Measurements from ENCODE around the gene RNF7. TPM values are rescaled to one million over a fixed set of nuclear protein-coding genes. Genes with fewer than 3 reads are reported as not detected.

Gene RNF7
- total and polyA plus RNA-seq, 2 experiments from 2014 or later: 115 to 234 TPM

- Histone ChIP-seq H3K4me3 (no peak overlapping the region), H3K79me2 (ENCODE audit: insufficient read depth) (no peaks in the 10 kb centered on the region), H3K36me3 (ENCODE audit: low read depth) (no peaks in the 10 kb centered on the region), H3K9me3 (ENCODE audit: low read depth) (no peaks in the 10 kb centered on the region), H3K4me1 (ENCODE audit: insufficient read depth) (no peaks in the 10 kb centered on the region), H3K27ac (no peak overlapping the region), H3F3A (ENCODE audit: insufficient read depth) (no peaks in the 10 kb centered on the region), H3K9ac (no peak overlapping the region), H3K27me3 (replicated peaks; ENCODE audit: insufficient read depth) (no peaks in the 10 kb centered on the region), H3K4me2 (ENCODE audit: unreplicated experiment) (no peak overlapping the region), H3K9me2 (ENCODE audit: insufficient read depth) (no peaks in the 10 kb centered on the region), H2AFZ (no peak overlapping the region), H4K20me1 (ENCODE audit: insufficient read depth) (no peaks in the 10 kb centered on the region)
- 0 to 12% methylated on average over 1 of the region's 1 CpG for whole genome bisulfite sequencing, 2 experiments (ENCODE audit: low coverage in 1 of 2, low lambda C conversion rate in 2 of 2, missing lambda C conversion rate in 2 of 2)
- TF ChIP-seq EZH2phosphoT487 (IDR thresholded peaks at IDR 0.05; ENCODE audit: insufficient read depth, low read depth) (no peak), EZH2 (IDR thresholded peaks at IDR 0.05; ENCODE audit: insufficient read depth, poor library complexity, severe bottlenecking) (no peak)
- in situ Hi-C loops (cut with MboI): no loop called here
- no peak for DNase-seq
Observed at GRCh38 chr3:141726483-141726882, 11.6 kb upstream of the RNF7 start.

GRCh38 chr3:141728355-141728892 is 9.7 kb upstream of the RNF7 start:
- no peaks in the 10 kb centered on the region for H3K27me3 ChIP-seq (replicated peaks; ENCODE audit: insufficient read depth)
- H3K9me3 ChIP-seq (ENCODE audit: low read depth): no peaks in the 10 kb centered on the region
- WGBS, 2 experiments (ENCODE audit: low coverage in 1 of 2, low lambda C conversion rate in 2 of 2, missing lambda C conversion rate in 2 of 2): 75 to 76% methylated on average over 5 of the region's 5 CpGs
- in situ Hi-C loops (cut with MboI): no loop called here
- no peak overlapping the region for H3K4me3 ChIP-seq
- no peaks in the 10 kb centered on the region for H3K36me3 ChIP-seq (ENCODE audit: low read depth)
- H3K4me1 ChIP-seq (ENCODE audit: insufficient read depth): no peaks in the 10 kb centered on the region
- no peak for DNase-seq
- no peak for TF ChIP-seq EZH2phosphoT487 (IDR thresholded peaks at IDR 0.05; ENCODE audit: insufficient read depth, low read depth)
- no peak for TF ChIP-seq EZH2 (IDR thresholded peaks at IDR 0.05; ENCODE audit: insufficient read depth, poor library complexity, severe bottlenecking)
- H3K79me2 ChIP-seq (ENCODE audit: insufficient read depth): no peaks in the 10 kb centered on the region
- H3K9me2 ChIP-seq (ENCODE audit: insufficient read depth): no peaks in the 10 kb centered on the region
- H3F3A ChIP-seq (ENCODE audit: insufficient read depth): no peaks in the 10 kb centered on the region
- no peak overlapping the region for H2AFZ ChIP-seq
- no peak overlapping the region for H3K4me2 ChIP-seq (ENCODE audit: unreplicated experiment)
- no peaks in the 10 kb centered on the region for H4K20me1 ChIP-seq (ENCODE audit: insufficient read depth)
- no peak overlapping the region for H3K9ac ChIP-seq
- H3K27ac ChIP-seq: no peak overlapping the region

GRCh38 chr3:141729240-141729639 is 8.9 kb upstream of the RNF7 start:
- H3F3A ChIP-seq (ENCODE audit: insufficient read depth): no peaks in the 10 kb centered on the region
- H3K9me3 ChIP-seq (ENCODE audit: low read depth): no peaks in the 10 kb centered on the region
- no peak overlapping the region for H3K9ac ChIP-seq
- no peak for DNase-seq
- H4K20me1 ChIP-seq (ENCODE audit: insufficient read depth): no peaks in the 10 kb centered on the region
- TF ChIP-seq EZH2phosphoT487 (IDR thresholded peaks at IDR 0.05; ENCODE audit: insufficient read depth, low read depth): no peak
- TF ChIP-seq EZH2 (IDR thresholded peaks at IDR 0.05; ENCODE audit: insufficient read depth, poor library complexity, severe bottlenecking): no peak
- no peak overlapping the region for H3K27ac ChIP-seq
- H2AFZ ChIP-seq: no peak overlapping the region
- H3K36me3 ChIP-seq (ENCODE audit: low read depth): no peaks in the 10 kb centered on the region
- H3K9me2 ChIP-seq (ENCODE audit: insufficient read depth): no peaks in the 10 kb centered on the region
- H3K4me1 ChIP-seq (ENCODE audit: insufficient read depth): no peaks in the 10 kb centered on the region
- 68 to 78% methylated on average over 4 of the region's 4 CpGs for WGBS, 2 experiments (ENCODE audit: low coverage in 1 of 2, low lambda C conversion rate in 2 of 2, missing lambda C conversion rate in 2 of 2)
- H3K4me2 ChIP-seq (ENCODE audit: unreplicated experiment): no peak overlapping the region
- no peaks in the 10 kb centered on the region for H3K27me3 ChIP-seq (replicated peaks; ENCODE audit: insufficient read depth)
- H3K79me2 ChIP-seq (ENCODE audit: insufficient read depth): no peaks in the 10 kb centered on the region
- in situ Hi-C loops (cut with MboI): no loop called here
- no peak overlapping the region for H3K4me3 ChIP-seq

- peaks cover 6% of the 10 kb centered on the region; the same call in 1 of the 2 replicates for H3K36me3 ChIP-seq (ENCODE audit: low read depth)
- no peak for TF ChIP-seq EZH2 (IDR thresholded peaks at IDR 0.05; ENCODE audit: insufficient read depth, poor library complexity, severe bottlenecking)
- TF ChIP-seq EZH2phosphoT487 (IDR thresholded peaks at IDR 0.05; ENCODE audit: insufficient read depth, low read depth): no peak
- in situ Hi-C loops (cut with MboI): no loop called here
- no peak overlapping the region for H3K4me3 ChIP-seq
- no peaks in the 10 kb centered on the region for H4K20me1 ChIP-seq (ENCODE audit: insufficient read depth)
- DNase-seq: no peak
- no peaks in the 10 kb centered on the region for H3K9me3 ChIP-seq (ENCODE audit: low read depth)
- H3K9me2 ChIP-seq (ENCODE audit: insufficient read depth): no peaks in the 10 kb centered on the region
- peaks cover 11% of the 10 kb centered on the region for H3F3A ChIP-seq (ENCODE audit: insufficient read depth)
- H3K27me3 ChIP-seq (replicated peaks; ENCODE audit: insufficient read depth): no peaks in the 10 kb centered on the region
- no peak overlapping the region for H3K9ac ChIP-seq
- H3K4me1 ChIP-seq (ENCODE audit: insufficient read depth): peaks cover 10% of the 10 kb centered on the region
- no peak overlapping the region for H3K27ac ChIP-seq
- peak overlapping the region; percentile 12; the same call in 1 of the 2 replicates for H2AFZ ChIP-seq
- H3K4me2 ChIP-seq (ENCODE audit: unreplicated experiment): no peak overlapping the region
- H3K79me2 ChIP-seq (ENCODE audit: insufficient read depth): peaks cover 20% of the 10 kb centered on the region
Observed at GRCh38 chr3:141735176-141735575, 2.9 kb upstream of the RNF7 start.
